Limb (tissue), 2 donors: ENCODE data around the gene CASKIN2.

Source experiments
- DNase-seq, 2 donors: peaks; one replicate each; pipeline ENCODE4 v3.0.0-alpha.2; 2016; ENCODE audit errors: extremely low spot score in 2 of 2

Gene CASKIN2

DNA sequence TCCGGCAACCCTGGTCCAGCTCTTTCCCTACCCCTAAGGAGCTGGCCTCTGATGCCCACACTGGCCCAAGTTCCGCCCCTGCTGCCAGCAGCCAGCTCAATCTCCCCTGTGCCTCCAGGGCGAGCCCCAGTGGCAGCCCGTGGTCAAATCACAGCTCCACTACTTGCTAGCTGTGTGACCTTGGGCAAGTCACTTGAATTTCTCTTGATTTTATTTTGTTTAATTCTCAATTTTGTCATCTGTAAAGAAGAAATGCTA, 10.3 kb downstream of the CASKIN2 start:
- DNase-seq: no peak

- no peak for DNase-seq
Measured at GRCh38 chr17:75504347-75505151, 10.8 kb downstream of the CASKIN2 start.

DNA sequence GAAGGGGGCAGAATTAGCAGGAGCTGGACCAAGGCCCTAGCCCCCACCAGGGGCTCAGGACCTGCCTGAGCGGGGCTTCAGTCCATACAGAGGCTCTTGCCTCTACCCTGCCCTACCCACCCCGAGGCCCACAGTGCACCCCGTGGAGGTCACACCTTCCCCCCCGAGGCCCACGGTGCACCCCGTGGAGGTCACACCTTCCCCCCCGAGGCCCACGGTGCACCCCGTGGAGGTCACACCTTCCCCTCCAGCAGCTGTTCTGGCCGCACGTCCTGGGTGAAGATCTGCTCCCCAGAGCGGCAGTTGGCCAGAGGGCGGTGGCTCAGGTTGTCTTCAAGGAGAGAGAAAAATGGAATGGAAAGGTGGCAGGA, 11.4 kb downstream of the CASKIN2 start:
- DNase-seq: no peak

DNA sequence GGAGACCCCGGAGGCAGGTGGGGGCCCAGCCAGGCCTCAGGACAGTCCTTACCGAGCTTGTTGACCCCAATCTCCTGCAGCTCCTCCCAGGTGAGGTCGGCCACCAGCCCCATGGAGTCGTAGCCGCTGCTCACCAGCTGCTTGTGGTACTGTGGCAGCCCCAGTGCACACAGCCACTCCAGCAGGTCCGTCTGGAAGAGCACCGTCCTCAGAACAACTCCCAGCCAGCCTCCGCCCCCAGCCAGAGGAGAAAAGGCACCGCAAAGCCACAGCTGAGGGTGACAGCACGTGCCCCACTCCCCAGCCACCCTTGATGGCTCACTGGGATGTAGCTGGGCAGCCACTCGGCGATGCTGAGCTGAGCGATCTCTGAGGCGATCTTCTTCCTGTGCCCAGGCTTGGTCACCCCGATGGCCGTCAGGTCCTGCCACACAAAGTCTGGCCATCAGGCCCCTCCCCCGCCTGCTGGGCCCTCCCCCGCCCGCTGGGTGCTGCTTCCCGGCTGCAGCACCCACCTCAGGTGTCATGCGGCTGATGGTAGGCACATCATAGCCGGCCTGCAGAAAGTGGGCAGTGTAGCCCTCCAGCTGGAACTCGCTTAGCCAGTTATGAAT, 11.9 kb downstream of the CASKIN2 start:
- no peak for DNase-seq

- DNase-seq: no peak
Measured at GRCh38 chr17:75502721-75503329, 12.5 kb downstream of the CASKIN2 start.

GRCh38 chr17:75502072-75502720, 13.1 kb downstream of the CASKIN2 start:
- no peak for DNase-seq

DNA sequence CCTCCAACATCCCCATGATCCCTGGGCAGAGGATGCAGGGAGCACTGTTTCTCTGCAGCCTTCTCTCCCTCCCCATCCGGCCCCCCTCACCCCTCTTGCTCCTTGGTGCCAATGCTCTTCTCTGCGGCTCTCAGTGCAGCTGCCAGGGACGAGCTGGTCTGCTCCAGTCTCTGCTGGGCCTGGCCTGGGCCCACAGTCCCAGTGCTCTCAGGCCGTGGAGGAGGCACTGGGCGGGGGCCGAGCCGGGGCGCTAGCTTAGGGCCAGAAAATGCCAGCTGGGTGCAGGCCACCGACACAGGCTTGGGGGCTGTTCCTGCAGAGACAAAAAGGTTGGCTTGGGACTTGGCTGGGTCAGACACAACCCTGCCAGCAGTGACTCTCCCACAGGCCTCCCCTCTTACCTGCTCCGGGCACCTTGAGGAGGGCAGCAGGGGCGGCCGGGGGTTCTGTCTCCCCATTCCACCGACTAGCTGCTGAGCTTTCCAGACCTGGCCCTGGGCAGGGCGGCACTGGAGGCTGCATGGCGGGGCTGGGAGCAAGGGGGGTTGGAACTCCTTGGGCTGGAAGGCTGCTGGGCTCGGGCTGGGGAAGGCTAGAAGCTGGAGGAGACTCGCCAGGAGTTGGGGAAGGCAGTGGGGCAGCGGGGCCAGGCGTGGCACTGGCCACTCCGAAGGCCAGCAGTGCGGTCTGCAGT, 13.8 kb downstream of the CASKIN2 start:
- no peak for DNase-seq

- no peak for DNase-seq
Measured at GRCh38 chr17:75500419-75501216, 14.7 kb downstream of the CASKIN2 start.

DNA sequence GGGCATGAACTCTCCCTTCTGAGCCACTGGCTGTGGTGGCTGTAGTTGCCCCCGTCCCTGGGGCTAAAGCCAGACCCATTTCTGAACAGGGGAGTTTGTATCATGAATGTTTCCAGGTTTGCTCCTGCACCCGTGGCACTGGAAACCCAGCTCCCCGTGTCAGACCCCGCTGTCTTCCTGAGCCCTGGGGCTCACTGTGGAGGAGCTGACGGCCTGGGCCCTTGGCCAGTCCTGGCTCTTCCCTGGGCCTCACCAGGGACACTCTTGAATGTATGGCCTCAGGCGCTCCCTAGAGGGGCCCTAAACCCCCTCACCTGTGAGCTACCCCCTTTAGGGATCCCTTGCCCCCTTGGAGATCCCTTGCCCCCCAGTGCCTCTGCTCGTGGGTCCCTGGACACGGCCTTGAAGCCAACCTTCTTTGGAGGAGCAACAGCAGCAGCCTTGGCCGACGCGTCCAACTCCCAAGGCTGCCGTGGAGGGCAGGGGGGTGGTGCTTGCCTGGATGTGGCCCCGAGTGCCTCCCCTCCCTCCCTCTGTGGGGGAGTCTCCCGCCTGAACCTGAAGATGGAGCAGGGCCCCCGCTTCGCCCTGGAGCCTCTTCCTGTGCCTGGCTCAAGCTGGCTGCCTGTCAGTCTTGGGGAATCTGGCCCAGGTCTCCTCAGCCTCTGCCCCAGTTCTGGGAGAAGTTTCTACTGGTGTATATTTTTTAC, 15.9 kb downstream of the CASKIN2 start:
- no peak for DNase-seq

DNA sequence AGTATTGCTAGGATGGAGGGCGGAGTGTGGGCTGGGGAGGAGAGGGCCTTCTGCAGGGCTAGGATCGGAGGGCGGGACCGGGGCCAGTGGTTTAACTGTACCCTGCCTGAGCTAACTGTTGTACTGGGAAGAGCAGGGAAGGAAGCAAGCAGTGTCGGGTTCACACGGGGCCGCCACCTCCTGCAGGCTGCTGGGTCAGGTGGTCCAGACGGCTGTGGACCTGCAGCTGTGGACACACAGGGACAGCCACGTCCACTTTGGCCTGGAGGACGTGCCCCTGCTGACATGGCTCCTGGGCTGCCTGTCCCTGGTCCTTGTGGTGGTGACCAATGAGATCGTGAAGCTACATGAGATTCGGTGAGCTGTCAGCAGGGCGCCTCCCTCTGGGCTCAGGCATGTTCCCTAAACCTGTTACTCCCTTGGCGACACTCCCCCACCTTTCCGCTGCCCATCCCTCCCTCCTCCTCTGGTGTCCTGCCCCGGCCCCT, 16.6 kb downstream of the CASKIN2 start:
- DNase-seq: no peak

DNA sequence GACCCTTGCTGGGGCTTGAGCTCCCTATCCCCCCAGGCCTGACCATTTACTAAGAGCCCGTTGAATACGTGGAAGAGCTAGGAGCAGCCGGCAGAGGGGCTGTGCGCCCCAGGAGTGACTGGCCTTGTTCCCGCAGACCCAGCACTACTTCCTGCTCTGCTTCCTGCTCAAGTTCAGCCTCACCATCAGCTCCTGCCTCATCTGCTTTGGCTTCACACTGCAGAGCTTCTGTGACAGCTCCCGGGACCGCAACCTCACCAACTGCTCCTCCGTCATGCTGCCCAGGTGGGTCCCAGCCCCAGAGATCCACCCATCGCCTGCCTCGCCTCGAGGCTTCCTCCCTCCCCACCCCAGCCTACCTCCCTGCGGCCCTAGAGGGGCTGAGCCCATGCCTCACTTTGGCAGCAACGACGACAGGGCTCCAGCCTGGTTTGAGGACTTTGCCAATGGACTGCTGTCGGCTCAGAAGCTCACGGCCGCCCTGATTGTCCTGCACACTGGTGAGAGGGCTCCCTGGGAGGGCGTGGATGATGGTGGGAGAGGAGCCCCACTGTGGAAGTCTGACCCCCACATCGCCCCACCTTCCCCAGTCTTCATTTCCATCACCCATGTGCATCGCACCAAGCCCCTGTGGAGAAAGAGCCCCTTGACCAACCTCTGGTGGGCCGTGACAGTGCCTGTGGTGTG, 17.2 kb downstream of the CASKIN2 start:
- no peak for DNase-seq

DNA sequence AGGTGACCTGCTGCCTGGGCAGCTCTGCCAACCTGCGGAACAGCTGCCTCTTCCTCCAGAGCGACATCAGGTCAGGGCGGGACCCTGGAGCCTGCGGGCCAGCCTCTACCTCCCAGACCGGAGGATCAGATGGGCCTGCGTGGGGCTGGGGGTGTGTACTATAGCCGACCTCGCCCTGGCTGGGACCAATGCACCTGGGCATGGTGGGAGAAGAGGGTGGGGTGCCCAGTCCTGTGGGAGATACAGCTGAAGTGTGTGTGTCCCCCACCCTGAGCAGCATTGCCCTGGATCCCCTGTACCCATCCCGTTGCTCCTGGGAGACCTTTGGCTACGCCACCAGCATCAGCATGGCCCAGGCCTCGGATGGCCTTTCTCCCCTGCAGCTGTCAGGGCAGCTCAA, 19.3 kb downstream of the CASKIN2 start:
- no peak for DNase-seq

DNA sequence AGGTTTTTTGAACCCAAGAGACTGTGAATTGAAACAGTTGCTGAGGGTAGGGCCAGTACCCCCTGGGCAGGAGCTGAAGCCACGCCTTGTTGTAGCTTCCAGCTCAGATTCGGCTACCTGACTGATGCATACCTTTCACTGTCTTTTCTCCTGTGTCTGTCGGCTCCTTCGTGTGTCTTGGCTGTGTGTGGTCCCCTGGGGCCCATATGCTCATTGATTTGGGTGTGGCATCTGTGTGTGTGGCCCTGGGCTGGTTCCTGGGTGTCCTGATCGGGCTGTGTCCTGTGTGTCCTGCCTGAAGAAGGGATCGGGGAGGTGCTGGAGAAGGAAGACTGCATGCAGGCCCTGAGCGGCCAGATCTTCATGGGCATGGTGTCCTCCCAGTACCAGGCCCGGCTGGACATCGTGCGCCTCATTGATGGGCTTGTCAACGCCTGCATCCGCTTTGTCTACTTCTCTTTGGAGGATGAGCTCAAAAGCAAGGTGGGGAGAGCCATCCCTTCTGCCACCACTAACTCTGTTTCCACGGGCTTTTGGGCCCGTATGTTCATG, 20.9 kb downstream of the CASKIN2 start:
- no peak for DNase-seq

DNA sequence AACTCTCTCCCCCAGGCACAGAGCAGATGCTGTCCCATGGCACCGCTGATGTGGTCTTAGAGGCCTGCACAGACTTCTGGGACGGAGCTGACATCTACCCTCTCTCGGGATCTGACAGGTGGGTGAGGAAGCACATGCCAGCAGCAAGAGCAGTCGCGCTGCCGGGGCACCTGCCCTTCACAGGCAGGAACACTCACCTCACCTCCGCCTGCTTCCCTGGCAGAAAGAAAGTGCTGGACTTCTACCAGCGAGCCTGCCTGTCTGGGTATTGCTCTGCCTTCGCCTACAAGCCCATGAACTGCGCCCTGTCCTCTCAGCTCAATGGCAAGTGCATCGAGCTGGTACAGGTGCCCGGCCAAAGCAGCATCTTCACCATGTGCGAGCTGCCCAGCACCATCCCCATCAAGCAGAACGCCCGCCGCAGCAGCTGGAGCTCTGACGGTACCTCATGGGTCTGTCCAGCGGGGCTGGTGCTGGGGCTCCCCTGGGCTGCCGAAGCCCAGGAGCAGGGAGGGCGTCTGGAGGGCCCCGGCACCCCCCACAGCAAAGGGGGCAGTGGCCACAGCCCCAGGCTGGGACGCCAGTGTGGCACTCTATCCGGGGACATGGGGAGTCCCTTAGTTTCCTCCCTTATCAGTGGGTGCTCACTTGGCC, 21.7 kb downstream of the CASKIN2 start:
- no peak for DNase-seq

GRCh38 chr17:75492555-75493168, 22.7 kb downstream of the CASKIN2 start:
- DNase-seq: no peak

DNA sequence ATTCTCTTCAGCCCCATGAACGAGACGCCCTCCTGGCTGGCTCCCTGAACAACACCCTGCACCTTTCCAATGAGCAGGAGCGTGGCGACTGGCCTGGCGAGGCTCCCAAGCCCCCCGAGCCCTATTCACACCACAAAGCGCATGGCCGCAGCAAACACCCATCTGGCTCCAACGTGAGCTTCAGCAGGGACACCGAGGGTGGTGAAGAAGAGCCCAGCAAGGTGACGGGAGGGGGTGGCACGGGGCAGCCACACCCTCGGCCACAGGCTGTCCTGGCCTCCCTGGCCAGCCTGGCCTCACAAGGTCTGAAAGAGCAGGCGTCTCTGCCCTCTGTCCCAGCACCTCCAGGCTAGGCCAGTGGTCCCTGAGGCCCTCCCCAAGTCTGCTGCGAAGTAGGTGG, 23.7 kb downstream of the CASKIN2 start:
- no peak for DNase-seq

DNA sequence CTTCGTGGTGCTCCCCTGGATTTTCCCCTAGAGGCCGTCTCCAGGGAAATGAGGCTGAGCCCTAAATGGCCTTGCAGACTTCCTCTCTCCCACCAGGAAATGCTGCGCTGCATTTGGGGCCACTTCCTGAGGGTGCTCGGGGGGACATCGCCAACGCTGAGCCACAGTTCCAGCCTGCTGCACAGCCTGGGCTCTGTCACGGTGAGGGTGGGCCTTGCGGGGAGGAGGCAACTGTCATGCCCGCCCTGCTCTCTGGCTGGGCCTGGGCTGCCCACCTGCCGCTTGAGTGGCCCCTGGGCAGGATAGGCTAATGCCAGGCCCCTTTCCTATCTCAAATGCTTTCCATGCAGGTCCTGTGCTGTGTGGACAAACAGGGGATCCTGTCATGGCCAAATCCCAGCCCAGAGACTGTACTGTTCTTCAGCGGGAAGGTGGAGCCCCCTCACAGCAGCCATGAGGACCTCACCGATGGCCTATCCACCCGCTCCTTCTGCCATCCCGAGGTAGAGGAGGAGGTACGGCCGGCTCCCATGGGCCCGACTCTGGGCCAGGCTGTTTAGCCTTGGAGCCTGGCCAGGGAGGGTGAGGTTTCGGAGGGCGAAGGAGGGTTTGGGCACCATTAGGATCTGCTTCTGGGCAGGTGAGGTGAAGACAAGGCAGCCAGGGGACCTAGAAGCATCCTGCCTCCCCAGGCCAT, 24.2 kb downstream of the CASKIN2 start:
- DNase-seq: no peak

DNA sequence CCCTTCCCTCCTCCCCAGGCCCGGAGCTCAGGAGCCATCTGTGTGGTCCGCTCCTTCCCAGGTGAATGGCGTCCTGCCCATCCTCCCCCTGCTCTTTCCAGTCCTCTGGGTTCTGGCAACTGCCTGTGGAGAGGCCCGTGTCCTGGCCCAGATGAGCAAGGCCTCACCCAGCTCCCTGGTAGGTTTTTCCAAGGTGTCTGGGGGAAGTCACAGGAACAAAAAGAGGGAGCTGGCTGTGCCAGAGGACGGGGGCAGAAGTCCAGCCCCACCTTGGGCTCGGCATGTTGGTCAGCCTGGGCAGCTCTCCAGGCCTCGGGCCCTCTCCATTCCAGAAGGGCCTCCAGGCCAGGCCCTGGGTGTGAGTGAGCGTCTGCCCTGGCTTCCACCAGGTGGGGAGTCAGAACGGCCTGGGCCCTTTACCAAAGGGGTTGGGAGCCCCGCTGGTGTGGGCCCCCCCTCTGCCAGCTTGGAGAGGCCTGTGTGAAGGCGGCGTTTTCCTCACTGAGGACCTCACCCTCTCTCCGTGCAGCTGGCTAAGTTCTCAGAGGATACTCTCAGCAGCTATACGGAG, 25.1 kb downstream of the CASKIN2 start:
- no peak for DNase-seq
